ENCODE data around the gene VAMP4.
"Not testable (repeated sequence)": the region's sequence is repeated elsewhere in the genome, so short reads cannot be mapped to it uniquely, and the experiment has no call there.

VAMP4 gene

DNA sequence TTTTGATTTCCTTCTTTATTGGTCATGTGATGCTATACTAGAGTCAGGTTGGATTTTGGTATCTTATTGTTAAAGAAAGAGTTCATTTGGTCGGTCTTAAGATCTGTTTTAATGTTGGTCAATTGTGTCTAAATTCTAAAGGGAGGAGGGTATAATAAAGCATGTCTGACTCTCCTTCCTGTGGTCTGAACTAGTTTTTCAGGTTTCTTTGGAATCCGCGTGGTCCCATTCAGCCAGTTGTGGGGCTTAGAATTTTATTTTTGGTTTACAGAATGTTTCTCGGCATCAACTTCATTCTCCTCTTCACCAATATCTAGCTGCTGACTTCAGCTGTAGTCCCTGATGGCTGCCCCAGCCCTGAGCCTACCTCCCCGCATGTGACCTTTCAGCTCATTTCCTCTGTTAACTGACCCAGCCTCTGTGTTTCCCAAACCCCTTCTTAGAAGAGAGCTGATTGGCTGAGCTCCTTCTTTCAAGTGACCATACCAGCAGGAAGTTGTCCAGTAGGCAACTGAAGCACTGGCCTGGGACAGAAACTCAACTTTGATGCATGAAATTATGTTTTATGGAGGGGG, 80.7 kb downstream of the VAMP4 start:
- Histone ChIP-seq H3K27me3 (ENCODE audit: insufficient read depth, insufficient read length) (no peaks in the 10 kb centered on the region), H3K9me3 (ENCODE audit: insufficient read depth, low read length) (no peaks in the 10 kb centered on the region), H3K36me3 (ENCODE audit: insufficient read depth, insufficient read length, low read length) (no peaks in the 10 kb centered on the region), H3K4me3 (ENCODE audit: insufficient read length, low read depth) (no peak overlapping the region), H3K9ac (ENCODE audit: insufficient read length, low read depth) (no peak overlapping the region), H3K4me1 (ENCODE audit: insufficient read depth, insufficient read length) (peaks cover 3% of the 10 kb centered on the region)
- TF ChIP-seq SUZ12 (IDR thresholded peaks at IDR 0.05; ENCODE audit: extremely low read depth, insufficient read depth, insufficient read length), result no peak
- no peak for DNase-seq (ENCODE audit: low read depth, low spot score)

DNA sequence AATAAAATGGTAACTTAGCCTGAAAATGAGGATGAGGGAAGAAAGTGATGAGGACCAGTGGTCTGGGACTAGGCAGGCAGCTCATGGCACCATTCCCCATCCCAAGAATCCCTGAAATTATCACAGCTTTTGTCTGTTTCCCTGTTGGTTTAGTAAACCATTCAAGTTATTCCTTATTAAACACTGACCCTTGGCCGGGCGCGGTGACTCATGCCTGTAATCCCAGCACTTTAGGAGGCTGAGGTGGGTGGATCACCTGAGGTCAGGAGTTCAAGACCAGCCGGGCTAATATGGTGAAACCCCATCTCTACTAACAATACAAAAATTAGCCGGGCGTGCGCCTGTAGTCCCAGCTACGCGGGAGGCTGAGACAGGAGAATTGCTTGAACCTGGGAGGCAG, 85.7 kb downstream of the VAMP4 start:
- not testable (repeated sequence) for DNase-seq (ENCODE audit: low read depth, low spot score); H3K36me3 ChIP-seq (ENCODE audit: insufficient read depth, insufficient read length, low read length); H3K9ac ChIP-seq (ENCODE audit: insufficient read length, low read depth); H3K4me1 ChIP-seq (ENCODE audit: insufficient read depth, insufficient read length); H3K9me3 ChIP-seq (ENCODE audit: insufficient read depth, low read length); H3K4me3 ChIP-seq (ENCODE audit: insufficient read length, low read depth); H3K27me3 ChIP-seq (ENCODE audit: insufficient read depth, insufficient read length)

DNA sequence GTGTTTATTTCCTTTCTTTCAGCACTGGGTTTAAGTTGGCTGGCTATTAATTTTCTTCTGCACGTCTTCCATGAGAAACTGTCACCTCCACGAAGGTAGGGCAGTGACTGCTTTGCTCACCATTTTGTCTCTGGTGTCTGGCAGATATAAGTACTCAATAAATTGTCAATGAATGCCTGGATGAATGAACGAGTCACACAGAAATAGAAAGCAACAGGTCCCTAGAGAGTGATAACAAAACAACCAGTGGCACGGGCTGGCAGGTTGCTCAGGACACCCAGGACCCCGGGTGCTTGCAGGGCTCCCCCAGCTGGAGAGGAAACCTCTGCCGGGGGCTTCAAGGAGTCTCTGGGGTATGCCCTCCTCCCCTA, 86.1 kb downstream of the VAMP4 start:
- no peak overlapping the region for H3K4me3 ChIP-seq (ENCODE audit: insufficient read length, low read depth)
- no peaks in the 10 kb centered on the region for H3K27me3 ChIP-seq (ENCODE audit: insufficient read depth, insufficient read length)
- no peaks in the 10 kb centered on the region for H3K9me3 ChIP-seq (ENCODE audit: insufficient read depth, low read length)
- no peak overlapping the region for H3K9ac ChIP-seq (ENCODE audit: insufficient read length, low read depth)
- DNase-seq (ENCODE audit: low read depth, low spot score), result no peak
- TF ChIP-seq YY1 (IDR thresholded peaks at IDR 0.05; ENCODE audit: insufficient read depth, insufficient read length) (no peak), SUZ12 (IDR thresholded peaks at IDR 0.05; ENCODE audit: extremely low read depth, insufficient read depth, insufficient read length) (no peak), ZNF274 (IDR thresholded peaks at IDR 0.05; ENCODE audit: low read depth, low read length) (no peak)
- no peaks in the 10 kb centered on the region for H3K36me3 ChIP-seq (ENCODE audit: insufficient read depth, insufficient read length, low read length)
- H3K4me1 ChIP-seq (ENCODE audit: insufficient read depth, insufficient read length), result peaks cover 8% of the 10 kb centered on the region

DNA sequence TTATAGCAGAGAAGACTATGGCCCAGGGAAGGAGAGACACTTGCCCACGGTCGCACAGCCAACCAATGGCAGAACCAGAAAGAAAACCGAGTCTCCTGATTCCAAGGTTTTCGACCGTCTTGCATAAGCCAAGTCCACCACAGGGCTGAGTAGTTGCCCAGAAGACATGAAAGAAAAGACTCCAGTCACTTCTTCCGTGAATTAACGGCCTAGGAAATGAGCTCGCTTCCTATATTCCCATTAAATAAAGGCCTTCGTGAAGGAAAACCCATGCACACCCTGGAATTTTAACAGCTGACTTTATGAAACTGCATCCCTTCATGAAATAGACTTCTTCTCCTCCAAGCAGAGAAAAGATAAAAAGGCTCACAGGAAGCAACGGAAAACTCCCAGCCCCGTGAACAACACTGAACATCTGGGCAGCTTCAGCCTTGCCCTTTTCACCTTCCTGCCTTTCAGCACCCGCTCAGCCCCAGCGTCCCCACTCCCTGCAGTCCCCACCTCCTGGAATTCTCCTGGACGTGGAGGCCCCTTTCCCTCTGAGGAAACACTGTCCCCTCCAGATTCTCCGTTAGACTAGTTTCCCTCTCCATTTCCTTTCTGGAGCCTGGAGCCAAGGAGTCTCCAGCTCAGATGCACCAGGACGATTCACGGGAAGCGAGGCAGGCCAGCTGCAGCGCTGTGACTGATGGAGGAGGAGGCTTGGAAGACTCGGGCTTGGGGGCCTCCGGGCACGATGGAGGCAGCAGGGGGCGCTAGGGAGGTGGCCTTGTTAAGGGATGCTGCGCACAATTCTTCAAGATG, 86.7 kb downstream of the VAMP4 start:
- TF ChIP-seq SUZ12 (IDR thresholded peaks at IDR 0.05; ENCODE audit: extremely low read depth, insufficient read depth, insufficient read length) (no peak), ZNF274 (IDR thresholded peaks at IDR 0.05; ENCODE audit: low read depth, low read length) (no peak), YY1 (IDR thresholded peaks at IDR 0.05; ENCODE audit: insufficient read depth, insufficient read length) (no peak)
- Histone ChIP-seq H3K4me3 (ENCODE audit: insufficient read length, low read depth) (no peak overlapping the region), H3K36me3 (ENCODE audit: insufficient read depth, insufficient read length, low read length) (no peaks in the 10 kb centered on the region), H3K9ac (ENCODE audit: insufficient read length, low read depth) (no peak overlapping the region), H3K9me3 (ENCODE audit: insufficient read depth, low read length) (no peaks in the 10 kb centered on the region), H3K4me1 (ENCODE audit: insufficient read depth, insufficient read length) (peaks cover 8% of the 10 kb centered on the region), H3K27me3 (ENCODE audit: insufficient read depth, insufficient read length) (no peaks in the 10 kb centered on the region)
- DNase-seq (ENCODE audit: low read depth, low spot score), result peak; percentile 80

DNA sequence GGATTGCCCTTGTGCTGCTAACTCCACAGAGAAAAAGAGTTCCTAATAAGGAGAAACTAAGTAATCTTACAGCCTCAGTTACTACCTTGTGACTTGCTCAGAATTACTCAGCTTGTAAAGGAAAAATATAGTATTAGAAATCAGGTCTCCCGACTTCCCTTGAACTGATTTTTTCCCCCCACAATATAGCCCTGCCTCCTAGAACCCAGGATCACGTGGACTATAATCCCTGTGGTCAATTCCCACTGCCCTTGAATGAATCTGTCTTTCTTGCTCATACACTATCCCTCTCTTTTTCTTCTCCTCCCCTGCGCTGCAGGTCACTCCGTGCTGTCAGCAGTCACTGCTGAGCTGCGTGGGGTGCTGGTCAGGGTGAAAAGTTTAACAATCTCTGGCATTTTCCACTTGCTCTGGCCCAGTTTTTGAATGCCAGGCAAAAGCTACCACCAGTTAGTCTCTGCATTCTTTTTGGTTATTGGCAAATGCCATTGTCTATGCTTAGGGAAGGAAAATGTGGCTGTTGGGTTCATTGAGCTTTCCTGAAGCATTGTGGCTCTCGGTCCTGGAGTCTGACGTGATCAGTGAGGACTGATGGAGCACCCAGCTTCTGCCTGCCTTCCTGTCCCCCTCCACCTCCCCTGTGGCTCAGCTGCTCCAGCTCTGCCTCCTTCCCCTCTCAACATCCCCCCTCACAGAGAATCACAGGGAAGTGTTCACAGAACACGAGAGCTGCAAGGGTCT, 87.5 kb downstream of the VAMP4 start:
- H3K36me3 ChIP-seq (ENCODE audit: insufficient read depth, insufficient read length, low read length), result no peaks in the 10 kb centered on the region
- no peak for DNase-seq (ENCODE audit: low read depth, low spot score)
- H3K9me3 ChIP-seq (ENCODE audit: insufficient read depth, low read length), result no peaks in the 10 kb centered on the region

DNA sequence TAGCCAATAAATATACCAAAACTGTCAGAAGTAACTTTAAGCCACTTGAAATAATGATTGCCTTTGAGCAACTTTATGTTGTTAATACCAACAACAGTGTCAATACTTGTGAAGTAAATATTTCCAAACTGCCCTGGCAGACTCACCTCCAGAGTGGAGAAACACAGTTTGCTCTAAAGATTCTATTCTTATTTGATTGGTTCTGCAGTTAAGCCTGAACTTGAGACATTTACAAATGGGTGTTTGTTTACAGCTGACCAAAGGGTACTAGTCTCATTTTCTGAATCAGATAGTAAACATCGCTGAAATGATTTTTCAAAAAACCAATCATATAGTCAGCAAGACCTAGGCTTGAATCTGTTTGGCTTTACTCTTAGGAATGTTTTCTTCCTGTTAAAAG, 88.1 kb downstream of the VAMP4 start:
- Histone ChIP-seq H3K9me3 (ENCODE audit: insufficient read depth, low read length) (no peaks in the 10 kb centered on the region), H3K36me3 (ENCODE audit: insufficient read depth, insufficient read length, low read length) (no peaks in the 10 kb centered on the region), H3K27me3 (ENCODE audit: insufficient read depth, insufficient read length) (no peaks in the 10 kb centered on the region), H3K4me3 (ENCODE audit: insufficient read length, low read depth) (no peak overlapping the region), H3K4me1 (ENCODE audit: insufficient read depth, insufficient read length) (peaks cover 8% of the 10 kb centered on the region), H3K9ac (ENCODE audit: insufficient read length, low read depth) (no peak overlapping the region)
- DNase-seq (ENCODE audit: low read depth, low spot score), result no peak
- no peak for TF ChIP-seq YY1 (IDR thresholded peaks at IDR 0.05; ENCODE audit: insufficient read depth, insufficient read length)
- no peak for TF ChIP-seq ZNF274 (IDR thresholded peaks at IDR 0.05; ENCODE audit: low read depth, low read length)
- no peak for TF ChIP-seq SUZ12 (IDR thresholded peaks at IDR 0.05; ENCODE audit: extremely low read depth, insufficient read depth, insufficient read length)

More for the DNA sequence above, 87.5 kb downstream of the VAMP4 start:
- H3K4me1 ChIP-seq (ENCODE audit: insufficient read depth, insufficient read length), result peaks cover 8% of the 10 kb centered on the region
- peak overlapping the region; percentile 1 for H3K9ac ChIP-seq (ENCODE audit: insufficient read length, low read depth)
- no peak overlapping the region for H3K4me3 ChIP-seq (ENCODE audit: insufficient read length, low read depth)
- no peak for TF ChIP-seq SUZ12 (IDR thresholded peaks at IDR 0.05; ENCODE audit: extremely low read depth, insufficient read depth, insufficient read length)
- no peak for TF ChIP-seq ZNF274 (IDR thresholded peaks at IDR 0.05; ENCODE audit: low read depth, low read length)
- no peak for TF ChIP-seq YY1 (IDR thresholded peaks at IDR 0.05; ENCODE audit: insufficient read depth, insufficient read length)
- no peaks in the 10 kb centered on the region for H3K27me3 ChIP-seq (ENCODE audit: insufficient read depth, insufficient read length)

DNA sequence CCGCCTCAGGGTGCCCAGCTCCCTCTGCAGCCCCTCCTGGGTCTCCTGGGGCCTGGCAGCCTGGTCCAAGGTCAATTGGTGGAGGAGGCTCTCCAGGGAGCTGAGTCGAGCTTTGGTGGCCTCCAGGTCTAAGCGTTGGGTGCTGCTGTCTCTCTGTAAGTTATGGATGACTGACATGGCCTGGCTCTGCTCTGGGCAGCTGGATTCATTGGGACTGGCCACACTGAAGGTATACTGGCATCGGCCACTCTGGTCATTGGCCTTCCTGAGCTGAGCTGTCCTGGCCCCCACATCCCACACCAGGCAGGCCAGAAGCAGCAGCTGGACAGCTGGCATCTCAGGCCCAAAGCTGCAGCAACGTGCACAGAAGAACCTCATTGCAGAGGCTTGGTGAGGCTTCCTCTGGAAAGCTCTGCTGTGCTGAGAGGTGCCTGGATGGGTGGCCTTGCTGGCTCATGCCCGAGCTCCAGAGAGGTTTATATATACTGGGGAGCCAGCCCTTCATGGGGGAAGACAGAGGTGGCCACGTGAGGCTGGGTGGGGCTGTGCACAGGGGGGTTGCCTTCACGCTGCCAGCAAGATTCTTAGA, 89.5 kb downstream of the VAMP4 start, which contains the start of gene MYOC:
Gene MYOC, minus strand, starts transcription at position 455 of the 589 bp plus-strand sequence. Its CDS starts 77 bp downstream, at position 378.
- TF ChIP-seq YY1 (IDR thresholded peaks at IDR 0.05; ENCODE audit: insufficient read depth, insufficient read length) (no peak), SUZ12 (IDR thresholded peaks at IDR 0.05; ENCODE audit: extremely low read depth, insufficient read depth, insufficient read length) (no peak), ZNF274 (IDR thresholded peaks at IDR 0.05; ENCODE audit: low read depth, low read length) (no peak)
- no peak within 1 kb of the TSS for H3K4me3 ChIP-seq (ENCODE audit: insufficient read length, low read depth)
- H3K27me3 ChIP-seq (ENCODE audit: insufficient read depth, insufficient read length), result no peaks in the 10 kb centered on the region
- no peak for DNase-seq (ENCODE audit: low read depth, low spot score)
- no peaks in the 10 kb centered on the region for H3K36me3 ChIP-seq (ENCODE audit: insufficient read depth, insufficient read length, low read length)
- no peaks in the 10 kb centered on the region for H3K9me3 ChIP-seq (ENCODE audit: insufficient read depth, low read length)
- H3K4me1 ChIP-seq (ENCODE audit: insufficient read depth, insufficient read length), result peaks cover 8% of the 10 kb centered on the region
- no peak within 1 kb of the TSS for H3K9ac ChIP-seq (ENCODE audit: insufficient read length, low read depth)
